Endothelial cell of umbilical vein (primary cell): ENCODE results near the gene NXPE2. TPM values are rescaled to one million over a fixed set of nuclear protein-coding genes. Genes with fewer than 3 reads are reported as not detected.

Experiments used
- BruUV-seq: library from RNA; stranded (reverse); fragments of 400-500 nt; replicated peaks from 2 replicates; lab custom pipeline; 2021; lab: Mats Ljungman, UMichigan
- CTCF ChIA-PET: fragments of 300-600, 350-600 bp; sonication (Branson Sonifier 250); formaldehyde crosslinking; loops from one replicate; lab custom pipeline; 2021; ENCODE audit warnings: antibody characterized with exemption, inconsistent platforms; lab: Charles Lee
- POLR2A ChIA-PET: fragments of 300-600, 350-600 bp; sonication (Branson Sonifier 250); formaldehyde crosslinking; loops from one replicate; lab custom pipeline; 2021; ENCODE audit warnings: antibody characterized with exemption, inconsistent platforms; lab: Charles Lee
- DNase-seq: peaks from one replicate; pipeline ENCODE4 v3.0.0-alpha.2; 2011; ENCODE audit warnings: low read depth, low spot score
- FAIRE-seq: peaks from 2 replicates; lab custom pipeline; 2011; peaks lifted over from hg19 to GRCh38; lab: Jason Lieb, UNC
- H2AFZ ChIP-seq: 2 replicates; pipeline ENCODE4 v1.6.0; 2012; ENCODE audit warnings: low read depth, low read length, control low read depth, inconsistent platforms
- H3K27ac ChIP-seq: 2 replicates; pipeline ENCODE4 v1.5.1; 2011; ENCODE audit warnings: low read depth, mild to moderate bottlenecking, control low read depth, low read length, moderate library complexity; ENCODE audit not compliant: insufficient read depth
- H3K27me3 ChIP-seq, 2 experiments: 2 replicates each; pipeline versions ENCODE4 v1.6.0 to v1.6.1; 2011; ENCODE audit warnings: low read length in 2 of 2, mixed read lengths in 1 of 2; ENCODE audit not compliant: control insufficient read depth in 2 of 2, insufficient read depth in 2 of 2
- H3K36me3 ChIP-seq, 2 experiments: 2 replicates in 1 of 2; 3 replicates in 1 of 2; pipeline ENCODE4 v1.5.1; 2011; ENCODE audit warnings: low read length in 2 of 2, mild to moderate bottlenecking in 1 of 2, moderate library complexity in 1 of 2; ENCODE audit not compliant: control insufficient read depth in 2 of 2, insufficient read depth in 2 of 2; ENCODE audit errors: extremely low read depth in 1 of 2
- H3K4me1 ChIP-seq: 3 replicates; pipeline ENCODE4 v1.5.1; 2011; ENCODE audit warnings: mild to moderate bottlenecking, low read length; ENCODE audit not compliant: control insufficient read depth, insufficient read depth; ENCODE audit errors: extremely low read depth
- H3K4me2 ChIP-seq: 2 replicates; pipeline ENCODE4 v1.6.1; 2011; ENCODE audit warnings: low read length, control low read depth, mixed read lengths; ENCODE audit not compliant: insufficient read depth
- H3K4me3 ChIP-seq, 3 experiments: fragments of 200-600 bp in 1 of 3; sonication (generic), shearing (Covaris generic) in 1 of 3; replicated peaks in 1 of 3; 2 replicates each; pipeline ENCODE4 v1.5.1; 2011 to 2016; ENCODE audit warnings: control low read depth in 3 of 3, low read length in 3 of 3, mild to moderate bottlenecking in 2 of 3, inconsistent platforms in 1 of 3, low read depth in 1 of 3, moderate library complexity in 1 of 3; ENCODE audit not compliant: insufficient read depth in 1 of 3
- H3K79me2 ChIP-seq: 2 replicates; pipeline ENCODE4 v1.6.0; 2012; ENCODE audit warnings: low read length, inconsistent platforms; ENCODE audit not compliant: control insufficient read depth, insufficient read depth
- H3K9ac ChIP-seq: replicated peaks from 2 replicates; pipeline ENCODE3; 2011; ENCODE audit warnings: low read length, control low read depth; ENCODE audit not compliant: insufficient read depth; ENCODE audit errors: extremely low read depth
- H3K9me1 ChIP-seq: replicated peaks from 3 replicates; pipeline ENCODE4 v1.6.0; 2011; ENCODE audit warnings: mild to moderate bottlenecking, low read length; ENCODE audit not compliant: control insufficient read depth, insufficient read depth; ENCODE audit errors: extremely low read depth
- H3K9me3 ChIP-seq: replicated peaks from 2 replicates; pipeline ENCODE4 v1.5.1; 2012; ENCODE audit warnings: low read length, inconsistent platforms; ENCODE audit not compliant: control insufficient read depth, insufficient read depth
- H4K20me1 ChIP-seq: replicated peaks from 2 replicates; pipeline ENCODE3; 2011; ENCODE audit warnings: mild to moderate bottlenecking, low read length; ENCODE audit not compliant: control insufficient read depth, insufficient read depth; ENCODE audit errors: extremely low read depth
- EZH2 ChIP-seq: IDR thresholded peaks from 2 replicates; pipeline ENCODE4 v1.6.1; 2012; ENCODE audit warnings: borderline replicate concordance, low read depth, mild to moderate bottlenecking, moderate library complexity, low read length, inconsistent platforms; ENCODE audit not compliant: severe bottlenecking
- FOS ChIP-seq: IDR thresholded peaks from 2 replicates; pipeline ENCODE4 v1.6.1; 2011; ENCODE audit warnings: mild to moderate bottlenecking, low read length, moderate library complexity, borderline replicate concordance; ENCODE audit not compliant: insufficient read depth
- GATA2 ChIP-seq: IDR thresholded peaks from 2 replicates; pipeline ENCODE4 v1.7.0; 2011; ENCODE audit warnings: low read depth, mild to moderate bottlenecking, moderate library complexity, mixed read lengths, low read length; ENCODE audit not compliant: insufficient read length, insufficient read depth
- JUN ChIP-seq: IDR thresholded peaks from 2 replicates; pipeline ENCODE4 v1.6.1; 2011; ENCODE audit warnings: borderline replicate concordance, low read depth; ENCODE audit not compliant: insufficient read length, insufficient read depth
- MYC ChIP-seq: IDR thresholded peaks from one replicate; pipeline ENCODE4 v1.6.1; 2011; ENCODE audit warnings: mild to moderate bottlenecking, low read depth, low read length
- POLR2A ChIP-seq: IDR thresholded peaks from 2 replicates; pipeline ENCODE4 v1.6.1; 2012; ENCODE audit warnings: low read depth, mild to moderate bottlenecking, control low read depth, low read length
- POLR2AphosphoS5 ChIP-seq: IDR thresholded peaks from 2 replicates; pipeline ENCODE4 v1.6.1; 2012; ENCODE audit warnings: low read depth, mild to moderate bottlenecking, control low read depth, low read length, moderate library complexity; ENCODE audit not compliant: insufficient read depth
- dilution Hi-C: fragments of 300-500 bp; cut with MboI; formaldehyde crosslinking; loops from one replicate; pipeline ENCODE4 v1.15.0; 2019; ENCODE audit warnings: low sequenced_read_pairs; ENCODE audit not compliant: extremely low pct_ligation_motif_present
- intact Hi-C: fragments of 100-400 bp; cut with micrococcal nuclease; formaldehyde crosslinking; loops from one replicate; pipeline ENCODE4 v1.10.0; 2022
- polyA plus RNA-seq, 4 experiments: library from polyadenylated mRNA; depleted of rRNA in 3 of 4; stranded (reverse) in 3 of 4; unstranded in 1 of 4; fragments of >200 nt; gene quantifications; 2 replicates each; pipeline versions ENCODE4 v1.2.1 to v1.2.3, GENCODE V29; 2011 to 2012; ENCODE audit warnings: missing spikeins in 1 of 4
- total RNA-seq: library from RNA; stranded (reverse); gene quantifications from 2 replicates; pipeline ENCODE4 v1.2.3, GENCODE V29; 2021
- TF ChIP-seq, protein P1 (sequence below): IDR thresholded peaks from 2 replicates; pipeline ENCODE4 v1.6.1; 2011; ENCODE audit not compliant: insufficient read depth, insufficient read length
- TF ChIP-seq, protein P2 (sequence below), 2 donors: IDR thresholded peaks; 1 replicate in 1 of 2; 2 replicates in 1 of 2; pipeline ENCODE4 v1.5.1; 2011; ENCODE audit warnings: low read length in 2 of 2, mild to moderate bottlenecking in 2 of 2, moderate library complexity in 2 of 2, control low read depth in 1 of 2, inconsistent platforms in 1 of 2, low read depth in 1 of 2; ENCODE audit not compliant: insufficient read depth in 1 of 2; ENCODE audit errors: extremely low read depth in 1 of 2

Gene NXPE2
- total and polyA plus RNA-seq, 2 donors (not counting 3 experiments of a cell fraction or from before 2014, with no cell fraction given), result not detected

DNA sequence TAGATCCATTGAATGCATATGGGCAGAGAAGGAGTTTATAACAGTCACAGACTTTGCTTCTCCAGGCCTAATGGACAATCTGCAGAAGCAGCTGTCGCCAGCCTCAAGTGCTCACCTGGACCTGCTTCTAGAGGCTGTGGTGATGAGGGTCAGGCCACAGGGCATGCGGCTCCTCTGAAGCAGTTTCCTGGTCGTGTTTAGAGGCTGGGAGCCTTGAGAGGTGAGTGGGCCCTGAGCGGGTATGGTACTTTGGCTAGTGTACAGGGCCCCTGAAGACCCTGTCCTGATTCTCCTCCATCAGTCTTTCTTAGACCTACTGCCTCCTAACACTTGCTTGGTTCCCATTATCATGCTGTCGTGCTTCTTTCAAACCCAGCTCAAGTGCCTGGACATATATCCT is 41.2 kb downstream of the NXPE2 start:
- TF ChIP-seq MYC (no peak), POLR2AphosphoS5 (no peak), EZH2 (no peak), POLR2A (no peak), JUN (no peak), GATA2 (no peak), FOS (no peak)
- TF ChIP-seq, protein P1, sequence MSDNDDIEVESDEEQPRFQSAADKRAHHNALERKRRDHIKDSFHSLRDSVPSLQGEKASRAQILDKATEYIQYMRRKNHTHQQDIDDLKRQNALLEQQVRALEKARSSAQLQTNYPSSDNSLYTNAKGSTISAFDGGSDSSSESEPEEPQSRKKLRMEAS, result no peak
- TF ChIP-seq, protein P2, sequence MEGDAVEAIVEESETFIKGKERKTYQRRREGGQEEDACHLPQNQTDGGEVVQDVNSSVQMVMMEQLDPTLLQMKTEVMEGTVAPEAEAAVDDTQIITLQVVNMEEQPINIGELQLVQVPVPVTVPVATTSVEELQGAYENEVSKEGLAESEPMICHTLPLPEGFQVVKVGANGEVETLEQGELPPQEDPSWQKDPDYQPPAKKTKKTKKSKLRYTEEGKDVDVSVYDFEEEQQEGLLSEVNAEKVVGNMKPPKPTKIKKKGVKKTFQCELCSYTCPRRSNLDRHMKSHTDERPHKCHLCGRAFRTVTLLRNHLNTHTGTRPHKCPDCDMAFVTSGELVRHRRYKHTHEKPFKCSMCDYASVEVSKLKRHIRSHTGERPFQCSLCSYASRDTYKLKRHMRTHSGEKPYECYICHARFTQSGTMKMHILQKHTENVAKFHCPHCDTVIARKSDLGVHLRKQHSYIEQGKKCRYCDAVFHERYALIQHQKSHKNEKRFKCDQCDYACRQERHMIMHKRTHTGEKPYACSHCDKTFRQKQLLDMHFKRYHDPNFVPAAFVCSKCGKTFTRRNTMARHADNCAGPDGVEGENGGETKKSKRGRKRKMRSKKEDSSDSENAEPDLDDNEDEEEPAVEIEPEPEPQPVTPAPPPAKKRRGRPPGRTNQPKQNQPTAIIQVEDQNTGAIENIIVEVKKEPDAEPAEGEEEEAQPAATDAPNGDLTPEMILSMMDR (IDR thresholded peaks at IDR 0.05; ENCODE audit: extremely low read depth in 1 of 2, insufficient read depth in 1 of 2, low read depth in 1 of 2, low read length in 2 of 2), result no peak
- ChIA-PET POLR2A (no interaction called here), CTCF (no interaction called here)
- Histone ChIP-seq H2AFZ (no peak overlapping the region), H3K9me1 (no peaks in the 10 kb centered on the region), H3K4me2 (no peak overlapping the region), H3K27me3 (no peaks in the 10 kb centered on the region), H3K9ac (no peak overlapping the region), H3K4me1 (no peaks in the 10 kb centered on the region), H4K20me1 (no peaks in the 10 kb centered on the region), H3K9me3 (no peaks in the 10 kb centered on the region), H3K4me3 (no peak overlapping the region), H3K27ac (no peak overlapping the region), H3K79me2 (no peaks in the 10 kb centered on the region), H3K36me3 (no peaks in the 10 kb centered on the region)
- no TSS peak for BruUV-seq
- FAIRE-seq (no peak), DNase-seq (no peak)
- dilution Hi-C loops (no loop called here), intact Hi-C loops (no loop called here)
